AG09309 (cell line): ENCODE measurements around the gene HIKESHI.

Experiments
- DNase-seq: peaks from one replicate; pipeline ENCODE4 v3.0.0-alpha.2; 2010; ENCODE audit warnings: low read depth
- H3K4me3 ChIP-seq: 2 replicates; pipeline ENCODE4 v1.5.1; 2011; ENCODE audit warnings: mild to moderate bottlenecking, low read depth, low read length, moderate library complexity; ENCODE audit not compliant: control insufficient read depth
- CTCF ChIP-seq: IDR thresholded peaks from 2 replicates; pipeline ENCODE4 v1.5.1; 2011; ENCODE audit warnings: mild to moderate bottlenecking, low read depth, low read length, inconsistent platforms; ENCODE audit not compliant: insufficient read depth, control insufficient read depth; ENCODE audit errors: missing control alignments

The HIKESHI gene

DNA sequence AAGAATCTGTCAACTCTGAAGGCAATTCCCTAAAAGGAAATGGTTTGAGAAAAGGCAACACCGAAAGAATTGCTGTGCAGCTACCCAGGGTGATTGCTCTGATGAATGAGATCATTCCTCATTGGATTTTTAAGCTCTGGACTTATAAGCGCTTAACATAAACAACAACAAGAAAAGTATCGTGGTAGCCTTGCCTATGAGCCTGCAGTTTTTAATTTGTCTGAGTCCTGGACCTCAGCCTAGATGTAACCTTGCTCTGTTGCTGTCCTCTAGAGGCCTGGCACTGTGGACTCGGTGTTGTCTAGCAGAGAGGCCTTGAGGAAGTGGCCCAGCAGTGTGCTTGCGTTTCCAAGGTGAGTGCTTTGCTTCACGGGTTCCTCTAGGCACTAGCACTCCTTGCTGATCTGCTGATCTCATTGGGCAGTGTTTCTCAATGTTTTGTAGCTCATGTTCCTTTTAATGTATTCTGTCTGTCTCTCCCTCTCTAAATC, 93.1 kb downstream of the HIKESHI start:
- DNase-seq, result no peak
- TF ChIP-seq CTCF, result peak; percentile 3
- H3K4me3 ChIP-seq, result no peak overlapping the region
